Activated T-helper 17 cell treated with anti-CD3 and anti-CD28 coated beads, Interleukin-2, amount 50 U/mL, for 72 hours (primary cell): ENCODE results near the gene ZDBF2. TPM values are rescaled to one million over a fixed set of nuclear protein-coding genes. Genes with fewer than 3 reads are reported as not detected.
"Not testable (repeated sequence)": the region's sequence is repeated elsewhere in the genome, so short reads cannot be mapped to it uniquely, and the experiment has no call there.

ENCODE experiments used
- ATAC-seq: fragments of 150-1000 bp; cut with Tn5 transposase; replicated peaks from 2 replicates; pipeline ENCODE4 v1.10.0; 2021; ENCODE audit warnings: mild to moderate bottlenecking, moderate library complexity
- H3K27ac Mint-ChIP-seq: one replicate; pipeline ENCODE4 v1.8.0; 2022; ENCODE audit warnings: mixed read lengths
- H3K27me3 Mint-ChIP-seq: one replicate; pipeline ENCODE4 v1.8.0; 2022; ENCODE audit warnings: mixed read lengths
- H3K36me3 Mint-ChIP-seq: one replicate; pipeline ENCODE4 v1.8.0; 2022; ENCODE audit warnings: low read depth, mild to moderate bottlenecking, mixed read lengths
- H3K4me1 Mint-ChIP-seq: one replicate; pipeline ENCODE4 v1.8.0; 2022; ENCODE audit warnings: mixed read lengths
- H3K4me3 Mint-ChIP-seq: one replicate; pipeline ENCODE4 v1.8.0; 2022; ENCODE audit warnings: mild to moderate bottlenecking, mixed read lengths
- H3K9me3 Mint-ChIP-seq: one replicate; pipeline ENCODE4 v1.8.0; 2022; ENCODE audit warnings: mixed read lengths
- total RNA-seq, 2 donors: library from RNA; stranded (reverse); gene quantifications; one replicate each; pipeline ENCODE4 v1.2.3, GENCODE V29; 2022

Gene ZDBF2
- total RNA-seq, 2 donors from 2014 or later, result 14.0 to 42.8 TPM

- Mint-ChIP-seq H3K27me3 (peaks cover 32% of the 10 kb centered on the region), H3K9me3 (no peaks in the 10 kb centered on the region), H3K4me3 (no peak overlapping the region), H3K36me3 (no peaks in the 10 kb centered on the region), H3K27ac (no peak overlapping the region), H3K4me1 (peaks cover 4% of the 10 kb centered on the region)
- ATAC-seq, result no peak
Measured at GRCh38 chr2:206253125-206253776, 21.2 kb upstream of the ZDBF2 start.

DNA sequence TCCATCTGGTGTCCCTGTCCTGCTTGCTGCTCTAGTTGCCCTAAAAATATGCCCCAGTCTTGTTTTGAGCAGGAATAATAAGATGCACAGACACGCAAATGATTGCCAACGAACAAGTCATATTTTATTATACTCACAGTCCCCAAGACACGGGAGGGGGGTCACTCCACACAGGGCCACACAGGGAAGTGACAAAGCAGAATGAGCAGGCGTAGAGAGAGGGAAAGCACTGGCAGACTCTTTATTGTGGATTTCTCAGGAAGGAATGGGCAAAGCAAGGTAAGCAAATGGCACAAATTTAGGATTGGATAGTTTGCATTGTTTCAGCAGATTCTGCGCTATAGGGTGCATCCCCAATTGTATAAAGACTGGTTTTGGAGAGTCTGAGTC, 20.7 kb upstream of the ZDBF2 start:
- H3K9me3 Mint-ChIP-seq, result no peaks in the 10 kb centered on the region
- H3K4me3 Mint-ChIP-seq, result no peak overlapping the region

GRCh38 chr2:206255003-206255402, 19.5 kb upstream of the ZDBF2 start:
- Mint-ChIP-seq H3K9me3 (no peaks in the 10 kb centered on the region), H3K4me1 (peaks cover 4% of the 10 kb centered on the region), H3K36me3 (no peaks in the 10 kb centered on the region), H3K4me3 (no peak overlapping the region), H3K27ac (no peak overlapping the region), H3K27me3 (peaks cover 36% of the 10 kb centered on the region)
- ATAC-seq, result no peak

More for the DNA sequence above, 20.7 kb upstream of the ZDBF2 start:
- Mint-ChIP-seq H3K4me1 (peaks cover 4% of the 10 kb centered on the region), H3K36me3 (no peaks in the 10 kb centered on the region), H3K27me3 (peaks cover 32% of the 10 kb centered on the region), H3K27ac (no peak overlapping the region)
- ATAC-seq, result no peak

- H3K36me3 Mint-ChIP-seq, result no peaks in the 10 kb centered on the region
- no peak overlapping the region for H3K4me3 Mint-ChIP-seq
- H3K9me3 Mint-ChIP-seq, result no peaks in the 10 kb centered on the region
- no peaks in the 10 kb centered on the region for H3K4me1 Mint-ChIP-seq
- ATAC-seq, result no peak
- peaks cover 41% of the 10 kb centered on the region for H3K27me3 Mint-ChIP-seq
- no peak overlapping the region for H3K27ac Mint-ChIP-seq
Measured at GRCh38 chr2:206256706-206257205, 17.7 kb upstream of the ZDBF2 start.

GRCh38 chr2:206257350-206257749, 17.1 kb upstream of the ZDBF2 start:
- peaks cover 39% of the 10 kb centered on the region for H3K27me3 Mint-ChIP-seq
- H3K4me3 Mint-ChIP-seq, result no peak overlapping the region

DNA sequence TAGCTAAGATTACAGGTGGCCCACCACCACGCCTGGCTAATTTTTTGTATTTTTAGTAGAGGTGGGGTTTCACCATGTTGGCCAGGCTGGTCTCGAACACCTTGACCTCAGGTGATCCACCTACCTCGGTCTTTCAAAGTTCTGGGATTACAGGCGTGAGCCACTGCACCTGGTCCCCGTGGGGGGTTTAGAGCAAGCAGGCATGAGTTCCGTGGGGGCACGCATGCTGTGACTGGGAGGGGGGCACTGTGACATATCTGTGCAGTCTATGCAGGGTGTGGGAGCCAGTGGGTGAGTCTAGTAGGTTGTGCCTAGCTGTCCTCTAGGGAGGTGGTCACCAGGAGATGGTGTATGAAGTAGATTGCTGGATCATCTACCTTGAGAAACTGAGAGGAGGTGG, 16.6 kb upstream of the ZDBF2 start:
- no peak for ATAC-seq
- Mint-ChIP-seq H3K4me3 (no peak overlapping the region), H3K36me3 (no peaks in the 10 kb centered on the region), H3K9me3 (no peaks in the 10 kb centered on the region), H3K27me3 (peaks cover 39% of the 10 kb centered on the region), H3K4me1 (no peaks in the 10 kb centered on the region), H3K27ac (no peak overlapping the region)

More at GRCh38 chr2:206257350-206257749, 17.1 kb upstream of the ZDBF2 start:
- Mint-ChIP-seq H3K4me1 (no peaks in the 10 kb centered on the region), H3K9me3 (no peaks in the 10 kb centered on the region), H3K36me3 (no peaks in the 10 kb centered on the region), H3K27ac (no peak overlapping the region)
- ATAC-seq, result no peak

- not testable (repeated sequence) for H3K9me3 Mint-ChIP-seq, H3K27ac Mint-ChIP-seq
Measured at GRCh38 chr2:206258615-206259014, 15.8 kb upstream of the ZDBF2 start.

GRCh38 chr2:206259376-206260187, 14.9 kb upstream of the ZDBF2 start:
- peaks cover 5% of the 10 kb centered on the region for H3K36me3 Mint-ChIP-seq

More at GRCh38 chr2:206258615-206259014, 15.8 kb upstream of the ZDBF2 start:
- not testable (repeated sequence) for H3K36me3 Mint-ChIP-seq, H3K4me1 Mint-ChIP-seq, H3K4me3 Mint-ChIP-seq, ATAC-seq
- peaks cover 43% of the 10 kb centered on the region for H3K27me3 Mint-ChIP-seq

DNA sequence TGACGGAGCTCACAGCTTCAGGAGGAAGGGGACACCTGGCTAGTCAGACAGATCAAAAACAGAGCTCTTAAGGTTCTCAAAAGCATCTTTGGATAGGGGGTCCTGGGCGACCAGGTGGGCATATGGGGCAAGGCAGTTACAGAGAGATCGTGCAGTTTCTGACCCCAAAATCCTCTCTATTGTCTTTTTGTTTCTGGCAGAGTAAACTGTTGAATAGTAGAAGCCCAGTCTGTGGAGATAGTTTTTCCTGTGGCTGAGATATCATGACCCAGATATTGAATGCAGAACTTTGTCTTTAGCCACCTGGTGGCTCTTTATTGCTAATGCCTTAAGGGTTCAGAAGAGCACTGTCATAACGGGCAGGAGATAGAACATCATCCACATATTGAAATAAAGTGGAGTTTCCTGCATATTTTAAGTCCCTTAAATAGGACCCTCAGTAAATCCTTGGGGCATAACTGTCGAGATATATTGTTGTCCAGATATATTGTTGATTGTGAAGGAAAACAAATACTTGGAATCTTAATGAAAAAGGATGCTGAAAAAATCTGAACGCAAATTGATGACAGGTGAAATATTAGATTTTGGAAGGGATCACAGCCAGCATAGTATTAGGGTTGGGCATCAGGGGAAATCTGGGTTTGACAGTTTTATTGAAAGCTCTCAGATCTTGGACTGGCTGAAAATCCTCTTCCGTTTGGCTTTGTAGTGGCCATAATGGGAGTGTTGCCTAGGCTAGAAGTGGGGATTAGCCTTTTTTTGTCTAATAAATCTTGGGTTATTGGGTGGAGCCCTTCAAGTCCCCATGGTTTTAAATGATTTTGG, 14.1 kb upstream of the ZDBF2 start:
- Mint-ChIP-seq H3K36me3 (peaks cover 5% of the 10 kb centered on the region), H3K4me1 (peaks cover 4% of the 10 kb centered on the region), H3K27me3 (peaks cover 50% of the 10 kb centered on the region), H3K9me3 (no peaks in the 10 kb centered on the region), H3K4me3 (no peak overlapping the region), H3K27ac (no peak overlapping the region)
- peak; percentile 43 for ATAC-seq

More at GRCh38 chr2:206259376-206260187, 14.9 kb upstream of the ZDBF2 start:
- no peak for ATAC-seq
- Mint-ChIP-seq H3K4me3 (no peak overlapping the region), H3K4me1 (peaks cover 4% of the 10 kb centered on the region), H3K27ac (no peak overlapping the region), H3K9me3 (no peaks in the 10 kb centered on the region), H3K27me3 (peaks cover 46% of the 10 kb centered on the region)

GRCh38 chr2:206263959-206264603, 10.4 kb upstream of the ZDBF2 start:
- no peak for ATAC-seq
- Mint-ChIP-seq H3K27ac (no peak overlapping the region), H3K36me3 (peaks cover 5% of the 10 kb centered on the region), H3K9me3 (no peaks in the 10 kb centered on the region), H3K4me1 (peaks cover 4% of the 10 kb centered on the region), H3K27me3 (peaks cover 57% of the 10 kb centered on the region), H3K4me3 (no peak overlapping the region)

DNA sequence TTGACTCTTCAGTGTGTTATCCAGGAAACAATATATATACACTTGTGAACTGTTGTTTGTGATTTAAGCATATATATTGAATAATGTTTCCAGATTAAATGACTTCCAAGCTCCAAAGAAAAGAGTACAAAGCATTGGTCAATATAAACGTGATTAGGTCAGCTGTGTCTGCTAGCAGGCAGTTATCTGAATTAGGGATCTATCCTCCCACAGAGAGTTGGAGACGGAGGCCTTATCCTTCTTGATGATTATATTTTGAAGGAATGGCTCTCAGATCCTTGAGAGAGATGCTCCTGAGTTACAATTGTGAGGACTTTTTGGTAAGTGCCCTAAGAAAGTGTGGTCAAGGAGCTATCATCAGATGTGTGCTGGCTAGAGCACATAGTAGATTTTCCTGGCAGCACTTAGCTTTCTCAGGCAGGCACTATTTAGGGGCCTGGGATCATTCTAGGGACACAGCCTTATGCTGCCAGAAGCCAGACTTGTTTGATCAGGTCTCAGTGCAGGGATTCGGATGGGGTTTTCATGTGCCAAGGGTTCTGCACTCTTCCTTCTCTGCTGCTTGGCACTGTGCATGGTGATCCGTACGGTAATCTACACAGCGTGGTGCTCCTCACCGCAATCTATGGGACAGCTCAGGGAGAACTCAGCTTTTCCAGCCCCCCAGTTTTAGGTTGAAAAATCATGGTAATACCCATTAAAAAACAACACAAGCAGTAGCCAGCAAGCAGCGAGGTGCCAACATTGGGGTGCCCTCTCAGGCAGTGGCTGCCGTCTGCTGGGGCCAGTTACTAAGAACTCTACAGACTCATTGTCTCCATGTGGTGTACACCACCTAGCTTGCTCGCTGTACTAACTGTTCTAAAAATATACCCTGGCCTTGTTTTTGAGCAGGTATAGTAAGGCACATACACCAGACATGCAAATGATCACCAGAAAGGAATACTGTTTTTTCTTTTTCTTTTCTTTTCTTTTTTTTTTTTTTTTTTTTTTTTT, 8.0 kb upstream of the ZDBF2 start:
- Mint-ChIP-seq H3K4me3 (no peak overlapping the region), H3K27me3 (peaks cover 45% of the 10 kb centered on the region), H3K36me3 (peaks cover 5% of the 10 kb centered on the region), H3K4me1 (peaks cover 4% of the 10 kb centered on the region), H3K27ac (no peak overlapping the region), H3K9me3 (no peaks in the 10 kb centered on the region)
- no peak for ATAC-seq

- H3K27me3 Mint-ChIP-seq, result peaks cover 45% of the 10 kb centered on the region
- H3K4me3 Mint-ChIP-seq, result no peak overlapping the region
- H3K4me1 Mint-ChIP-seq, result peaks cover 4% of the 10 kb centered on the region
- H3K27ac Mint-ChIP-seq, result no peak overlapping the region
- ATAC-seq, result no peak
- H3K36me3 Mint-ChIP-seq, result peaks cover 5% of the 10 kb centered on the region
- no peaks in the 10 kb centered on the region for H3K9me3 Mint-ChIP-seq
Measured at GRCh38 chr2:206267567-206267966, 6.9 kb upstream of the ZDBF2 start.

- peaks cover 24% of the 10 kb centered on the region for H3K36me3 Mint-ChIP-seq
- H3K27me3 Mint-ChIP-seq, result peaks cover 39% of the 10 kb centered on the region
- H3K4me1 Mint-ChIP-seq, result peaks cover 6% of the 10 kb centered on the region
- no peak overlapping the region for H3K27ac Mint-ChIP-seq
- no peak overlapping the region for H3K4me3 Mint-ChIP-seq
- H3K9me3 Mint-ChIP-seq, result peaks cover 4% of the 10 kb centered on the region
- no peak for ATAC-seq
Measured at GRCh38 chr2:206271065-206271464, 3.4 kb upstream of the ZDBF2 start.
